Testis (tissue), 3 donors: ENCODE data around the gene NACC2. TPM values are rescaled to one million over a fixed set of nuclear protein-coding genes. Genes with fewer than 3 reads are reported as not detected.
A peak's percentile ranks its signal among the peaks of the same experiment; 100 is the strongest.

Source experiments
- DNase-seq: peaks from one replicate; pipeline ENCODE4 v3.0.0-alpha.2; 2019
- H3K27ac ChIP-seq, 2 donors: fragments of 200-600 bp; sonication (generic); one replicate each; pipeline ENCODE4 v1.5.1; 2019
- H3K27me3 ChIP-seq: fragments of 200-600 bp; sonication (generic); one replicate; pipeline ENCODE4 v1.5.1; 2019
- H3K36me3 ChIP-seq: fragments of 200-600 bp; sonication (generic); one replicate; pipeline ENCODE4 v1.5.1; 2017; ENCODE audit warnings: low read depth; ENCODE audit errors: missing control alignments
- H3K4me1 ChIP-seq: fragments of 200-600 bp; sonication (generic); one replicate; pipeline ENCODE4 v1.5.1; 2019
- H3K4me3 ChIP-seq, 2 donors: fragments of 200-600 bp; sonication (generic); one replicate each; pipeline ENCODE4 v1.5.1; 2017 to 2019
- H3K9me3 ChIP-seq: fragments of 200-600 bp; sonication (generic); one replicate; pipeline ENCODE4 v1.5.1; 2017
- POLR2A ChIP-seq: fragments of 450-650 bp; IDR thresholded peaks from one replicate; pipeline ENCODE4 v1.6.1; 2017; ENCODE audit warnings: antibody characterized with exemption, mild to moderate bottlenecking, moderate library complexity
- WGBS, 2 donors: methylation state at CpG; one replicate each; pipeline ENCODE4 v1.1.5; 2018; 5-methylcytosine and 5-hydroxymethylcytosine counted together
- intact Hi-C: fragments of 100-400 bp; cut with DNase I; formaldehyde crosslinking; loops from one replicate; pipeline ENCODE4 v1.15.1; 2023; ENCODE audit warnings: low total_unique reads
- polyA plus RNA-seq: library from polyadenylated mRNA; stranded (reverse); fragments of 350-450 nt; fragmentation: Illumina TruSeq; extraction: RNeasy Lipid Tissue Mini Kit (QIAGEN cat#74804); gene quantifications from one replicate; pipeline ENCODE4 v1.2.3, GENCODE V29; 2014; ENCODE audit warnings: low read depth, low replicate concordance; ENCODE audit not compliant: insufficient read depth
- total RNA-seq, 2 donors: library from RNA; depleted of rRNA; stranded (reverse); fragments of >200 nt; gene quantifications; one replicate each; pipeline ENCODE4 v1.2.3, GENCODE V29; 2016
- TF ChIP-seq, protein P1 (sequence below), 3 experiments: fragments of 450-650 bp in 2 of 3; fragments of 200-600 bp in 1 of 3; sonication (generic) in 1 of 3; IDR thresholded peaks; one replicate each; pipeline ENCODE4 v1.5.1; 2016 to 2019; ENCODE audit warnings: antibody characterized with exemption in 3 of 3, mild to moderate bottlenecking in 2 of 3, moderate library complexity in 1 of 3

NACC2 gene
- total and polyA plus RNA-seq, 3 donors from 2014 or later = 29.3 to 49.7 (median 49.5) TPM

DNA sequence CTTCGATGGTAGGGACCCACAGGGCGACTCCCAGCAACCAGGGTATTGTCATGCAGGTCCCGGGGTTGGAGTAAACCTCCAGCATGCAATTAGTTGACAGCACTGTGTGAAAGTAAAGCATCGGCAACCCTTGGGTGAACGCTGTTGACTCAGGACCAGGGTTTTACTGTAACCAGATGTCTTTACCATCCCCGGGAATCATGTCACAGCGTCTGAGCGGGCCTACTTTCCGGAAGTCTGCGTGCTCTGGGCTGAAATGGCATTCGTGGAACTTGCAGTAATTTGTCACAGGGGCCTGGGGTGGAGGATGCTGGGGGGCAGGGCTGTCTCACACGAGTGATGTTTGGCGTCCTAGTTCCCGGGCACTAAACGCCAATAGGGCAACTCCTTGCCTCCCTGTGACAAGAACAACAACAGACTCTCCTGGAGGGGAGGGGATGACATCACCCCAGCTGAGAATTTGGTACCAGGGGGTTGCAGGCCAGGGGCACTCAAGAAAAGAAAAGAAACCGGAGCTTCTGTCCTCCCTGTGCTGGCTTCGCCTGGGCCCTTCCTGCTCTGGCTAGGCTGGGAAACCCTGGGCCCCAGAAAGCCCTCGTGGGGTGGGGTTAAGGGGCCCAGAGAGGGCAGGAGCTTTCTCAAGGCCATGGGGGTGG is 123.8 kb downstream of the NACC2 start:
- TF ChIP-seq, protein P1, sequence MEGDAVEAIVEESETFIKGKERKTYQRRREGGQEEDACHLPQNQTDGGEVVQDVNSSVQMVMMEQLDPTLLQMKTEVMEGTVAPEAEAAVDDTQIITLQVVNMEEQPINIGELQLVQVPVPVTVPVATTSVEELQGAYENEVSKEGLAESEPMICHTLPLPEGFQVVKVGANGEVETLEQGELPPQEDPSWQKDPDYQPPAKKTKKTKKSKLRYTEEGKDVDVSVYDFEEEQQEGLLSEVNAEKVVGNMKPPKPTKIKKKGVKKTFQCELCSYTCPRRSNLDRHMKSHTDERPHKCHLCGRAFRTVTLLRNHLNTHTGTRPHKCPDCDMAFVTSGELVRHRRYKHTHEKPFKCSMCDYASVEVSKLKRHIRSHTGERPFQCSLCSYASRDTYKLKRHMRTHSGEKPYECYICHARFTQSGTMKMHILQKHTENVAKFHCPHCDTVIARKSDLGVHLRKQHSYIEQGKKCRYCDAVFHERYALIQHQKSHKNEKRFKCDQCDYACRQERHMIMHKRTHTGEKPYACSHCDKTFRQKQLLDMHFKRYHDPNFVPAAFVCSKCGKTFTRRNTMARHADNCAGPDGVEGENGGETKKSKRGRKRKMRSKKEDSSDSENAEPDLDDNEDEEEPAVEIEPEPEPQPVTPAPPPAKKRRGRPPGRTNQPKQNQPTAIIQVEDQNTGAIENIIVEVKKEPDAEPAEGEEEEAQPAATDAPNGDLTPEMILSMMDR (IDR thresholded peaks at IDR 0.05) = no peak
- no peak for TF ChIP-seq POLR2A
- Histone ChIP-seq H3K27ac (no peak overlapping the region), H3K27me3 (no peaks in the 10 kb centered on the region), H3K4me3 (no peak overlapping the region), H3K36me3 (no peaks in the 10 kb centered on the region), H3K4me1 (peaks cover 7% of the 10 kb centered on the region), H3K9me3 (no peaks in the 10 kb centered on the region)
- 77 to 78% methylated on average over 16 to 18 of the region's 18 CpGs for WGBS, 2 donors
- intact Hi-C loops = no loop called here
- no peak for DNase-seq

GRCh38 chr9:135970128-135970815 is 124.8 kb downstream of the NACC2 start:
- 91 to 94% methylated on average over 9 of the region's 9 CpGs for WGBS, 2 donors
- no peak overlapping the region for H3K4me3 ChIP-seq
- intact Hi-C loops = no loop called here
- H3K4me1 ChIP-seq = peaks cover 7% of the 10 kb centered on the region
- H3K27ac ChIP-seq = no peak overlapping the region
- TF ChIP-seq, protein P1 (IDR thresholded peaks at IDR 0.05) = no peak
- no peak for TF ChIP-seq POLR2A
- no peaks in the 10 kb centered on the region for H3K36me3 ChIP-seq
- no peak for DNase-seq
- H3K27me3 ChIP-seq = no peaks in the 10 kb centered on the region
- H3K9me3 ChIP-seq = no peaks in the 10 kb centered on the region

DNA sequence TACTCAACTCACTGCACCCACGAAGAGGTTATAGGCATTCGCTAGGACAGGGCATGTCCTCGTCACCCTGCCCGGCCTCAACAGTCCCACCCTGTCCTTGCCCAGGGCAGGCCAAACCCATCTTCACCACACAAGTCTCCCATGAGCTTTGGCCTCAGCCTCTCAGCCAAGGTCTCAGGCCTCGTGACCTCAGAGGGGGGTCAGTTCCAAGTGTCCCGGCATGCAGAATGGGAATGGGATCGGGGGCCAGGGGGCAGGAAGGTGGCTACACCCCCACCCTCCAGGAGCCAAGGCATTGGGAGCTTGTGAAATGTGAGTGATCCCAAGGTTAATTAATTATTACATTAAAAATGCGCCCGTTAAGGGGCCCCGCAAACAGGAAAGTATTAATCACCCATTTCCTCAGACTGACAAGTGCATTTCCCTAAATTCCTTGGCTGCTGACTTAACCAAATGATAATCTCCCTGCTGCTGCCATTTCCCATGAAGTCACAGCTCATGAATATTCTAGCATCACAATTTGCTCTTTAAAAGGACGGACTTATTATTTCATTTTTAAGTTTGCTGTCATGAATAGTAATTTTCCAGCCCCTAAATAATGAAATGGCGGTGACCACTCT is 125.9 kb downstream of the NACC2 start:
- Histone ChIP-seq H3K27ac (no peak overlapping the region), H3K4me1 (peaks cover 7% of the 10 kb centered on the region), H3K9me3 (no peaks in the 10 kb centered on the region), H3K36me3 (no peaks in the 10 kb centered on the region), H3K27me3 (no peaks in the 10 kb centered on the region), H3K4me3 (no peak overlapping the region)
- DNase-seq = no peak
- 62 to 71% methylated on average over 11 to 12 of the region's 12 CpGs for WGBS, 2 donors
- intact Hi-C loops = loop anchor here (5.0 kb wide), 1 partner anchor 148 kb away; the partner anchor contains the start of gene TMEM250
- TF ChIP-seq POLR2A = no peak
- TF ChIP-seq, protein P1 (IDR thresholded peaks at IDR 0.05) = no peak

DNA sequence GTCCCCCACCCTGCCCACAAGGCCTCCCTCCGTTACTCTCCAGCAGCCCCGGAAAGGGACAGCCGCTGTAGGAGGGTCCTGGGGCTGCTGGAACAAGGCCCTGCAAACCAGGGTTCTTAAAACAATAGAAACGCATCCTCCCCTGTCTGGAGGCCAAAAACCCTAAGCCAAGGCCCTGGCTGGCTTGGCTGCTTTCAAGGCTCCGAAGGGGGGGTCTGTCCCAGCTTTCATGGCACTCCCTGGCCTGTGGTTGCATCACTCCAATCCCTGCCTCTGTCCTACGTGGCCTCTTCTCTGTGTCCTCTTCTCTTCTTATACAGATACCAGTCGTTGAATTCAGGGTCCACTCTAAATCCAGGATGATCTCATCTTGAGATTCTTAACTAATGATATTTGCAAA is 126.5 kb downstream of the NACC2 start:
- no peak overlapping the region for H3K4me3 ChIP-seq
- no peak overlapping the region for H3K27ac ChIP-seq
- no peaks in the 10 kb centered on the region for H3K27me3 ChIP-seq
- TF ChIP-seq POLR2A = no peak
- TF ChIP-seq, protein P1 (IDR thresholded peaks at IDR 0.05) = no peak
- peak; percentile 54 for DNase-seq
- H3K36me3 ChIP-seq = no peaks in the 10 kb centered on the region
- peaks cover 7% of the 10 kb centered on the region for H3K4me1 ChIP-seq
- intact Hi-C loops = loop anchor here (5.0 kb wide), 1 partner anchor 149 kb away; the partner anchor contains the start of gene TMEM250
- no peaks in the 10 kb centered on the region for H3K9me3 ChIP-seq
- WGBS, 2 donors = 35 to 57% methylated on average over 7 of the region's 7 CpGs
